Skin of body (tissue), 2 donors: ENCODE results near the gene SLC6A6. TPM values are rescaled to one million over a fixed set of nuclear protein-coding genes. Genes with fewer than 3 reads are reported as not detected.
"Not testable (repeated sequence)": the region's sequence is repeated elsewhere in the genome, so short reads cannot be mapped to it uniquely, and the experiment has no call there.

Experiments used
- DNase-seq: peaks from one replicate; lab custom pipeline; 2025; lab: John Stamatoyannopoulos, UW
- total RNA-seq: library from RNA; depleted of rRNA; stranded (reverse); fragments of >200 nt; gene quantifications from one replicate; pipeline ENCODE4 v1.2.3, GENCODE V29; 2014

Gene SLC6A6
- total RNA-seq, 1 donor from 2014 or later: 12.0 TPM

DNA sequence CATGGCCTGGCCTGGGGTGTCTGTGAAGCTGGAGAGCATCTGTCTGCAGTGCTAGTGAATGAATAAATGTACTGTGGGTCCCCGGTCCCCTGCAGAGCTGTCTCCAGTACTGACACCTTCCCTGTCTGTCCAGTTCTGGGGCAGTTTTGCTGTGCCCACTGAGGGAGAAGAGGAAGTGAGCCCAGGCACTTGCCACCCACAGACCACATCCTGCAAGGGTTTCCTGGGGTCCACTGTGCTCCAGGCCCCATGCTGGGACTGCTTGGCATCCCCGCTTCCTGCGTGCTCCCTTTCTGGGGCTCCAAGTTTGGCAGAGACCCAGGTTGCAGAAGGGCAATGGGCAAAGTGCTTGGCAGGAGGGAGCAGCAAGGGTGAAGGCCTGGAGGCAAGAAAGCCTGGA is 4.9 kb upstream of the SLC6A6 start:
- DNase-seq: no peak

DNA sequence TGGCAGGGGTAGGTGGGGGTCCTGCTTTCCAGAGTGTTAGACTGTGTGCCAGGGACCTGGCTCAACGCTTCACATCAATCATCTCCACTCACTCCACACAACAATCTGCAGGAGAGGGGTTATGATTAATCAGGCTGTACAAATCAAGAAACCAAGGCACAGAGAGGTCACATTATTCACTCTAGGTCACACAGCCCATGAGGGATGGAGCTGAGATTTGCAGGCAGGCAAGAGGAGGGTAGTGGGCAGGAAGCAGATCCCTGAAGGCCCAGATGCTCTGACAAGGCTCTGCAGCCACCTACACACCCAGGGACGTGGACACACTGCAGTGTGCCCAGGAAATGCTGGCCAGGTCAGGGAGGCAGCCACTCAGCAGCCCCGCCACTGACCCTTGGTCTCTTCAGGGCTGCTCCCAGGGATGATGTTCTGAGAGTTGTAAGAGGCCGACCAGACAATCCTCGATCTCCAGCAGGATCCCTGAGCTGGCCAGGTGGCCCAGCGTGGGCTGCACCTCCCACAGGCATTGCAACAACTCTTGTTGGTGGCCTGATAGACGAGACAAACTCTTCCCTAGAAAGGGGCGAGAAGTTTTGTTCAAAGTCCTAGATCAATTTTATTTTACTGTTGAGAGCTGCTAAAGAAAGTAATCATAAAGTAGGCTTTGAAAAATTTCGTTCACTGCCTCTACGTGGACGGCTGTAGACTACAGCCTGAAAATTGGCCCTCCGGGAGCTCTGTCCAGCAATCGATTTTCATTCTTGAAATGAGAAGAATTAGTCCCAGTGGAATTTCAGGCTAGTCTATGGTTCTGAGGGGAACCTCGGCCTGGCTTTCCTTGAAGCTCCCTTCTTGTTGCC is 4.2 kb upstream of the SLC6A6 start:
- DNase-seq: no peak

DNA sequence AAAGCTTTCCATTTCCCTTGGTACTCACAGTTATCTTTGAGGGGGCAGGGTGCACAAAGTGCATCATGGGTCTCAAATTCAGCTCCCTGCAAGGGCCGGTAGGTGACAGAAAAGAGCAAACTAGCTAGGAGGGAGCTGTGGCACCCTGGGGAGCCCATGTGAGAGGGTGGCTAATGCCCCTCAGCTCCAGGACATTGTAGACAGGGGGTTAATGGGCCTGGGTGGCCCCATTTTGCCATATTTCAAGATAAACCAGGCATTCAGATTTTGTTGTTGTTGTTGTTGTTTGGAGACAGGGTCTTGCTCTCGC is 3.7 kb upstream of the SLC6A6 start:
- DNase-seq: no peak

DNA sequence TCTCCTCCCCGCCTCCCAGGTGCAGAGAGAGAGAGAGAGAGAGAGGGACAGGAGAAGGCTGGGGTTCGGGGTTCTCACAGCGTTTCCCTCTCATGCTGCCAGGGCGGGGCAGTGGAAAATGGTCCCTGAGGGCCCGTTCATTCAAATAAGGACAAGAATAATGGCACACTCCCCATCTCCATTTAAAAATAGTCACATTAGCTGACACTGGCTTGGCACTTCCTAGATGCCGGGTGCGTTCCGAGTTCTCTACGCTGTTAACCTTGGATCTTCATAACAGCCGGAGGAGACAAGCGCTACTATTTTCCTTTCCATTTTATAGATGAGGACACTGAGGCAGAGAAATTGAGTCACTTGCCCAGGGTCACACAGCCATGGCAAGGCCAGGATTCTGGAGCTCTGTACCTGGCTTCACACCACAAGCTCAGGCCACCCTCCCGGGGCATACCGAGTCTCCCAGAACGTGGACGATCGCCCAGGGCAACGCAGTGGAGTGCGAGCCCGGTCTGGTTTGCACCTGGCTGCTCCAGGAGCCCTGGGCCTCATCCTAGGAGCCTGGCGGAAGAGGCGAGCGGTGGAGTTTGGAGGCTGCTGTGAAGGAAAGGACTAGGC is 608 bp upstream of the SLC6A6 start:
- DNase-seq: no peak

DNA sequence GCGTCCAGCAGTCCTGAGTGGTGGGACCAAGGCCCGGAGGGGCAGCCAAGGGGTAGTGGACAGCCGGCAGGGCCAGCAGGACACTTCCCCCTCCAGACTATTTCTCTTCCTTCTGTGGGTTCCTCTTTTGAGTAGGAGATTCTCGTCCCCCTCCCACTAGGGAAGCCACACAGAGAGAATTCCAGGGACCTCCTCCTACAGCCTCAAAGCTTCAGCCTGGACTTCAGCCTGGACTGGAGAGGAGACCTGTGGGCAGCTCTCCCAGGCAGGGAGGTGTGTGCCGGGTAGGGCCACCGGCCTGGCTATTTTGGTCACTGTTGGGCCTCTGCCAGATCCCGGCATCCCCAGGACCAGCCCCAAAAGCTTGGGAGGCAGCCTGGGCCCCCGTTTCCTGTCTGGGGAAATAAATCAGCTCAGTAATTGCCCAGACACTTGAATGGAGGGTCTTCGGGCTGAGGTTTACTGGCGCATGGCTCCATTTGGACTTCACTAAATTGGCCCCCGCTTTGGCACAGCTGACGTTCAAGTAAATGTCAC is 1.3 kb downstream of the SLC6A6 start:
- no peak for DNase-seq

DNA sequence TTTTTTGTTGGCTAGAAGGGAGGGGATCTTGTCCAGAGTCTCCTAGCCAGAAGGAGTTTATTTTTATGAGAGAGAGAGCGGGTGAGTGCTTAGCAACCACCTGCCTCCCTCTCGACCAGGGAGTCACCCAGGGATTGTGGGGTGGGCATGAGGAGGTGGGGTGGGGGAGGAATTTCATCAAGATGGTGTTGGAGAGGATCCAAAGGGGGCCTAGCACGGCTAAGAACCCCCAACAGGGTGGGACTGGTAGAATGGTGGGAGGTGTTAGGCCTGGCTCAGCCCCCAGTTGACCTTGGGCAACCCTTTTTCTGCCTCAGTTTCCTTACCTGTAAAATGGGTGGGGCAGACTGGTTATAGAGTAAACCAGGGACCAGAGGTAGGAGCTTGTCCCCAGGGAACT is 1.8 kb downstream of the SLC6A6 start:
- no peak for DNase-seq

DNA sequence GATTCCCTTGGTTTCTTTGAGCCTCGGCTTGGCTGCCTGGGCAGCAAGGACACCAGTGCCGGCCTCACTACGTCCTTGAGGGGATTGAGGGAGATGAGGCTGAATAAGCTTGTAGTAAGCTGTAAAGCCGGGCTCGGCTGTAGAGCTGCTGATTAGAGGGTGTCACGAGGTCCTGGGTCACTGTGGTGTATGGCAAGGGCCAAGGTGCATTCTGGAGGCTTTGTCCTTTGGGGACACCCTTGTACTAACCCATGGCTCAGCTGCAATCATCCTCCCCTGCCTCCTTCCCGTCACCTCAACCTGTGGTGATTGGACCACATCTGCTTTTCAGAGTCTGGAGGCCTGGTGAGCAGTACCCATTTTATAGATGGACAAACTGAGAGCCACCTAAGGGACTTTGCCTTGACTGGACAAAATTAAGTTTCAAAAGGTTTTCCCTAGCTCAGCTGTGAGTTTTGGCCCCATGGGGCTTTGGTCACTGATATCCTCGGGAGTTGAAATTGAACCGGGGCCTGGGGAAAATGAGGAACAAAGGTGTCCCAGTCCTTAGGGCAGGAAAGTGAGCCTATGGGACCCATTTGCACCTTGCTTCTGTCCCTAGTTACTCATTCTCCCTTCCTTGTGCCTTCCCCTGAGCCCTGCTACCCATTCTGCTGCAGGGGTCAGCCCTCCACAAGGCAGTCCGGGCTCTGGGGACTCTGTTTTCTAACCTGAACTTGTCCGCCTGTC is 2.4 kb downstream of the SLC6A6 start:
- DNase-seq: no peak

DNA sequence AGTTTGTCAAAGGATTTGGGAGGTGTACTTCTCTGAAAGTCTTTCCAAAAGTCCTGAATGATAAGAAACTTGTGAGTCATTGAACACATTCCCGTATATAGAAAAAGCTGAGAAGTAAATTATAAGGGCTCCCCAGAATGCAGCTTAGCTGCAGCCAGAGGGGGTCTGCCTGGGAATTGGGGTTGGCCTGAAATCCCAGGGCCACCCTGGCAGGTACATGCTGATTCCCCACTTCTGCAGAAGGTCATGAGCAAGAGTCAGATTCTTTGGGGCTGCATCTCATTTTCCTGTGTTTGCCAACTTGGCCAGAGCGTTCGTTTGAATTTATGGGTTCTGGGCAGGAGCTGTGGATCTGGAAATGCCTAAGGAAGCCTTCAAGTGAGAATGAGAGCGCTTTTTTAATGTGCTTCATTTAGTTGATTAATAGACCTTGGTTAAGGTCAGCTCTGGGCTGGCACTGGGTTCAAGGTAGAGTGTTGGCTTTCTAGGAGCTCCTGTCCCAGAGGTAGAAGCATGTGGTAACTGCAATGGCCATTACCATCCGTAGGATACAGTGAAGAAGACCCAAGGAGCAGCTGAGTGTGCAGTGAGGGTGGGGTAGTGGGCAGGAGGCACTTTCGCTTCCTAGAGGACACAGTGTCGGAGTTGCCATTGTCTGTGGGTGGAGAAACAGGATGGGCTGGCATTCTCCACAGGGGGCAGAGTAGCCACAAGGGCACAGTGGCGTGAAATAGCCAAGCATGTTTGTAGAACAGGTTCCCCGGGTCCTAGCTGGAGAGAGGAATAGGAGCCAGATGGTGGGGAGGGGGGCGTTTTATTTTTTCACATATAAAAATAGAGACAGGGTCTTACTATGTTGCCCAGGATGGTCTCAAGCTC is 3.2 kb downstream of the SLC6A6 start:
- DNase-seq: no peak

DNA sequence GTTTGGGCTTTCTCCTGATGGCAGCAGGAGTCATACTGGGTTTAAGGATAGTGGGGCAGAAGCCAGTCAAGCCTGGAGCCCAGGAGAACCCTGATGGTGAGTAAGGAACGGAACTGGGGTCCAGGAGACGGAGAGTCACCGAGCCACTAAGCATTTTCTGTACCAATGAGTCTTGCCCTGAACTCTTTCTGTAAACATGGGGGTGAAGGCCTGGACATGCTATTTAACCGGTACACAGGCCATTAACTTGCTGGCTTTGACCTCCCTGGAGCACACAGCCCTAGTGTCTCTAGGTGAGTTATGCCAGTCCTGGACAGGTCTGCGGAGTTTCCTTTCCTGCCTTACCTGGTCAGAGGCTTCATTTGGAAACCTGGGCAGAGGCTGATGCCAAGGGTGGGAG is 3.9 kb downstream of the SLC6A6 start:
- DNase-seq: no peak

DNA sequence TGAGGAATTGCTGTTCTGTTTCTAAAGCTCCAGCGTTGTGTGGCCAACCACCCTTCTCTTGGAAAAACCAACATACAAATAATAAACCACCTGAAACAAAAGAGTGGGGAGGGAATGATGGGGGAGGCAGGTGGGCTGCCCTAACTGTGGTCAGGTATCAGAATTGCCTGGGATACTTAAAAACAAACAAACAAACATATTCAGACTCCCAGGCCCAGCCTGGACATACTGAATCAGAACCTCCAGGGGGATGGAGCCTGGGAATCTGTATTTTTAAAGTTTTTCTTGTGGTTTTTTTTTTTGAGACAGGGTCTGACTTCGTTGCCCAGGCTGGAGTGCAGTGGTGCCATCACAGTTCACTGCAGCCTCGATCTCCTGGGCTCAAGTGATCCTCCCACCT is 4.4 kb downstream of the SLC6A6 start:
- DNase-seq: no peak

DNA sequence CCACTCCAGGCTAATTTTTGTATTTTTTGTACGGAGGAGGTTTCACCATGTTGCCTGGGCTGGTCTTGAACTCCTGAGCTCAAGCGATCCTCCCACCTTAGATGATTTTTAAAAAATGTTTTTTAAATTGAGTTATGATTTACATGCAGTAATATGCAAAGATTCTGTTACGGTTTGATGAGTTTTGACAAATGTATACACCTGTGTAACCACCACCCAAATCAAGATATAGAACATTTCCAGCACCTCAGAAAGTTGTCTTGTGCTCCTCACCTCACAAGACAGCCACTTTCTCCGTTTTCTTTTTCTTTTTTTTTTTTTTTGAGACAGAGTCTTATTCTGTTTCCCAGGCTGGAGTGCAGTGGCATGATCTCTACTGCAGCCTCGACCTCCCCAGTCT is 4.8 kb downstream of the SLC6A6 start:
- no peak for DNase-seq

DNA sequence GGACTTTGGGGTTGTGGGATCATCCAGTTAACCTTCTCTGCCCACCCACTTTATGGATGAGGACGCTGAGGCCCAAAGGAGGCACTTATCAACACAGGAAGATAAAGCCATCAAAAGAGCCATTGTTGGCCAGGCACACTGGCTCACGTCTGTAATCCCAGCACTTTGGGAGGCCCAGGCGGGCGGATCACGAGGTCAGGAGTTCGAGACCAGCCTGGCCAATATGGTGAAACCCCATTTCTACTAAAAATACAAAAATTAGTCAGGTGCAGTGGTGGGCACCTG is 7.3 kb downstream of the SLC6A6 start:
- DNase-seq: not testable (repeated sequence)

DNA sequence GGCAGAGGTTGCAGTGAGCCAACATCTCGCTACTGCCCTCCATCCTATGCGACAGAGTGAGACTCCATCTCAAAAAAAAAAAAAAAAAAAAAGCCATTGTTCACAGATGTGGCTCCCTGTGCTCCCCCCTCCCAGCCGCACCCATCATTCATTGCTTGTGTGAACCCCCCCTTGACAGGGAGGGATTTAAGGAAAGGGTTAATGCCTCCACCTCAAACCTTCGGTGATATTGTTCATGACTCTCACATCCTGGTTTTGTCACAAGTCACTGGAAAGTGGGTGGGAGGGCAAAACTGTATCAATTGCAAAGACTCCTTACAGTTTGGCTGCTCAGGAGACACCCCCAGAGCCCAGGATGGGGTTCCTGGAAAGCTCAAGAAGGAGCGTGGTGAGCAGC is 7.7 kb downstream of the SLC6A6 start:
- DNase-seq: no peak

DNA sequence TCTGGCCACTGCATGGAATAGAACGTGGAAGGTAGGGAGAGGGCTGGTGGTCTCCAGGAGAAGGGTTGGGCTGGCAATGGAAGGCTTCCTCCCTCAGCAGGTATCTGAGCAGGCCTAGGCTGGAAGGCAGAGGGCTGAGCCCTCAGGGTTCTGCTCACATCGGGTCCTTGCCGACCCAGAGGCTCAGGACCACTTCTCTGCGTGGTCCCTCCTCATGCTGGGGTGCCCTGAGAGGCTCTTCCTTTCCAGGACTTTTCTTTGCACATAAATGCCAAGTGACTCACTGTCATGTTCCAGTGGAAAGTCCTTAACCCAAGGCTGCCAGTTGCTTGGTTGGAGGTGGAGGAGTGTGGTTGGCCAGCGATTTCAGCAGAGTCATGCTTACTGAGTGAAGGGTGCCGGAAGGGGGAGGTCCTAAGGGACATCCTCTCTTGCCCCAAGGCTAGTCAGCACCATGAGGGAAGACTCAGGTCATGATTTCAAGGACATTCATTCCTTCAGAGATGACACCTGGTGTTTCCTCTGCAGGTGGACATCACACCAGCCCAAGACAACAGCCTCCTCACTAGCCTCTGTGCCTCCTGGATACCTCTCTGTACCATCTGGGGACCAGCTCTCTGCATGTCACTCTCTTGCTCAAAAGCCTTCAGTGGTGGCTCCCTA is 8.2 kb downstream of the SLC6A6 start:
- no peak for DNase-seq

DNA sequence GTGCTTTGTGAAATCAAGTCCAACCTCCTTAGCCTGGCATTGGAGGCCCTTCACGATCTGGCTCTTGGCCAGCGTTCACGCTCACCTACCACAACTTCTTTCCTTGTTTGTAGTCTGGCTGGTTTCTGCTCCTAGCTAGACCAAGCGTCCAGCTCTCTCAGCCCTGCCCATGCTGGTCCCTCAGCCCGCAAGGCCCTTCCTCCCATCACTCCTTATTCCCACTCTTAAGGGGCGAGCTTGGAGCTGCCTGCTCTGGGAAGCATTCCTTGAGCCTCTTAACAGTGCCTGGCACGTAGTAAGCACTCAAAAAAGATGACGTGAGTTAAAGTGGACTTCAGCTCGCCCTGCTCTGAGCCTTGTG is 8.7 kb downstream of the SLC6A6 start:
- DNase-seq: no peak

DNA sequence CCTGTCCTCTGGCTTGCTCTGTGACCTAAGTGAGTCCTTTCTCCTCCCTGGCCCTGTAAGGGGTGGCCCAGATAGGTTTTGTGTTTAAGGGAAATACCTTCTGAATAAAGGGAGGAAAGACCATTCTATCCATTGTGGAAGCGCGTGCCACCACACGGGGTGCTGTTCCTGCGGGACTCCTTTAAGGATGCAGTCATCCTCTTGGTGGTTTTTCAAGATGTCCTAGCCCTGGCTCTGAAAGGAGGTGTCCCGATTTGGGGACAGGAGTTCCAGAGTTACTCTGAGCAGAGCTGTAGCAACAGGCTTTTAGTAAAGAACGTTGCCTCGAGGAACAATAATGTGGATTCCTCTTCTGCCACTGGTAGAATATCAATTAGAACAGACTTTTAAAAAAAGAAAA is 9.6 kb downstream of the SLC6A6 start:
- no peak for DNase-seq

DNA sequence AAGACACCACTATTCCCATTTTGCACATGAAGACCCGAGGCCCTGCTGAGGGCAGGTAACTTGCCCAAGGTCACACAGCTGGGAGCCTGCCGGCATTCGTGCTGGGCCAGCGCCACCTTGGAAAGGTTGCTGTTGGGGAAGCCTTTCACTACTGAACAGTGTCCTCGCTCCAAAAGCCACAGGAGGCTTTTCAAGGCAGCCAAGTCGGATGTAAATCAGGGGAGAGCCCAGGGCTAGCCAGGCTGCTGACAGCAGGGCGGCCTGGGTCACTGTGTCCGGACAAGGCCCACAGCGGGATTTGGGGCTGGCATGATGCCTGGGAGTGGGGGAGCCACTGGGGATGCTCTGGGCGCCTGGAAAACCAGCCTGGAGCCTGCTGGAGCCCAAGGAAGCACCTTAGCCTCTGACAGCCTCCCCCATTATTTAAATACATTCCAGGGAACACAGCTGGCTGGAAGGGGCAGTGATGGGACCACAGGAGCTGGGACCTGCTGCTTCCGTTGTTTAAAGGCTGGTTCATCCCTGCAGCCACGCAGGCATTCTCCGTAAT is 10.5 kb downstream of the SLC6A6 start:
- DNase-seq: no peak

DNA sequence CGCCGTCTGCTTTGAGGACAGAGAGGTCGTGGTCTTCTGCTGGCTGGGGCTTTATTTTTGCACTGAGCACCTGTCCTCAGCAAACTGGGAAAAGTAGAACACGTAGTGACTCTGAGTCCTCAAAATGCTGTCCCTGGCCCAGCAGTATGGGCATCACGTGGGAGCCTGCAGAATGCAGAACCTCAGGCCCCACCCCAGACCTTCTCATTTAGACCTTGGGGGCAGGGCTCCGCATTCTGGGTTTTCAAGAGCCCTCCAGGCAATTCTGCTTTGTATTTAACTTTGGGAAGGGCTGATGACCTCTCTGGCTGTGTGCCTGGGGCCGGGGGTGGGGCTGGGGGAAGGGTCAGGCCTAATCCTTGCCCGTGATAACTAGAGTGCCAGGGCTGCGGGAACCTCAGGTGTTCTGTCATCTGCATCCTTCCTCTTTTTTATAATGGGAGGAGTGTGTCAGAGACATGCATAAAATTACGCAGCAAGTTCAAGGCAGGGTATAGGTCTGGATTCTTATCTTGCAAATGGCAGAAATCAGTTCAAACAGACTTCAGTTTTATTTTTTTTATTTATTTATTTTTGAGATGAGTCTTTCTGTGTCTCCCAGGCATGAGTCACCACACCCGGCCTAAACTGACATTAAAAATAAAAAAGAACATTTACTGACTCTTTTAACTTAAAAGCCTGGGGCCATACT is 11.1 kb downstream of the SLC6A6 start:
- DNase-seq: no peak

DNA sequence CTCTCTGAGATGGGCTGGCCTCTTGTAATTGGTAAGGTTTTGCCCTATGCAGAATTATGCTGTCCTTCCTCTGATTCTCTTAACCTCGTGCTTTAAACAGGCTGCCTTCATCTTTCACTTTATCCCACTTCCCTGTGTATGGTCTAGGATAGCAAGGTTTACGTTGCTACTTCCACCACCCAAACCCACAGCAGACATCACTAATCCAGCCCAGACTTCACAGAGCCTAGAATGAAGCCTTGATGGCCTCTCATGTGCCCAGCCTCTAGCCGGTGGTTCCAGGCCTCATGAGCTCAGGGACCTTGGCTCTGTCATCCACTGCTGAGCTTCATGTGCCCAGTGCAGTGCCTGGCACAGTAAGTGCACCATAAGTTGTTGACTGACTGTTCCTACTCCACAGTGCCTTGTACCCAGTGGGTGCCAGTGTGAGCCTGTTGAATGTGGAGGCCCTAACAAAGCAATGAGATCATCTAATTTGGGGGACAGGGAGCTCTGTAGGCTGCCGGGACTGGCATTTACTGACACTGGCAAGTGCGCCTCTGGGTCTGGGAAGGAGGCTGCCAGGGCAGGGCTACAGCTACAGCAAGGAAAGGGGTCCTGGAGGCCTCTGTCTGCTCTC is 12.5 kb downstream of the SLC6A6 start:
- no peak for DNase-seq

DNA sequence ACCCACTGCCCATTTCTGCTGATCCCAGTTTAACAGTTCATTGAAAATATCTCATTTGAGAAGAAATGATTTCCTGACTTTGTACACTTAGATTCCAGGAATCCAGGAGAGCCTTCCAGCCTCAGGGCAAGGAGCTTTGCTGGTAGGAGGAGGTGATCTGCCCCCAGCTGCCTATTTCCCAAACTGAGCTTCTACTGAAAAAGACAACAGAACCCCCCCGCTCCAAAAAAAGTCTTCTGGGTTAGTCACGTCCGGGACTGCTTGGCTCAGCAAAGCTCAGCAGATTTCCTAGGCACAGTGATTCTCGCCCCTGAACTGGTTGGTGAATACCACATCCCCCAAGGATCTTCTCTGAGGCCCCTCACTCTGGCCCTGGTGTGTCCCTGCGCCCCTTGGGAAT is 13.1 kb downstream of the SLC6A6 start:
- DNase-seq: no peak
